Astrocyte (in vitro differentiated cells and primary cell): Measurements from ENCODE around the gene RAD51B.

ENCODE experiments used
- EZH2 ChIP-seq: IDR thresholded peaks from 2 replicates; pipeline ENCODE4 v1.6.1; 2012; ENCODE audit warnings: mild to moderate bottlenecking, low read length, inconsistent platforms; ENCODE audit not compliant: insufficient read depth
- TF ChIP-seq, protein P1 (sequence below): IDR thresholded peaks from 2 replicates; pipeline ENCODE4 v1.5.1; 2011; ENCODE audit warnings: low read depth, mild to moderate bottlenecking, inconsistent platforms, low read length, moderate library complexity; ENCODE audit not compliant: insufficient read depth

GRCh38 chr14:68314642-68315041, 495.1 kb downstream of the RAD51B start:
- TF ChIP-seq, protein P1, sequence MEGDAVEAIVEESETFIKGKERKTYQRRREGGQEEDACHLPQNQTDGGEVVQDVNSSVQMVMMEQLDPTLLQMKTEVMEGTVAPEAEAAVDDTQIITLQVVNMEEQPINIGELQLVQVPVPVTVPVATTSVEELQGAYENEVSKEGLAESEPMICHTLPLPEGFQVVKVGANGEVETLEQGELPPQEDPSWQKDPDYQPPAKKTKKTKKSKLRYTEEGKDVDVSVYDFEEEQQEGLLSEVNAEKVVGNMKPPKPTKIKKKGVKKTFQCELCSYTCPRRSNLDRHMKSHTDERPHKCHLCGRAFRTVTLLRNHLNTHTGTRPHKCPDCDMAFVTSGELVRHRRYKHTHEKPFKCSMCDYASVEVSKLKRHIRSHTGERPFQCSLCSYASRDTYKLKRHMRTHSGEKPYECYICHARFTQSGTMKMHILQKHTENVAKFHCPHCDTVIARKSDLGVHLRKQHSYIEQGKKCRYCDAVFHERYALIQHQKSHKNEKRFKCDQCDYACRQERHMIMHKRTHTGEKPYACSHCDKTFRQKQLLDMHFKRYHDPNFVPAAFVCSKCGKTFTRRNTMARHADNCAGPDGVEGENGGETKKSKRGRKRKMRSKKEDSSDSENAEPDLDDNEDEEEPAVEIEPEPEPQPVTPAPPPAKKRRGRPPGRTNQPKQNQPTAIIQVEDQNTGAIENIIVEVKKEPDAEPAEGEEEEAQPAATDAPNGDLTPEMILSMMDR: no peak
- no peak for TF ChIP-seq EZH2
